ENCODE measurements around the gene GTF2A1L. TPM values are rescaled to one million over a fixed set of nuclear protein-coding genes. Genes with fewer than 3 reads are reported as not detected.

The GTF2A1L gene
- total and polyA plus RNA-seq, 10 of the 15 experiments (the other 5 are each of a cell fraction or from before 2014, with no cell fraction given), result not detected

GRCh38 chr2:48709096-48710034 lies 91.7 kb downstream of the GTF2A1L start:
- no TSS peak for BruUV-seq (replicated peaks)
- POLR2A ChIA-PET, result no interaction called here
- no peak overlapping the region for H3K27ac ChIP-seq (ENCODE audit: control insufficient read depth, insufficient read depth)
- CTCF ChIA-PET, result interaction anchor here (0.9 kb wide), 1 partner anchor 21 kb away, joined by 3 read pairs; no protein-coding TSS in a partner anchor
- WGBS (ENCODE audit: insufficient coverage, insufficient replicate concordance, low lambda C conversion rate, missing lambda C conversion rate), result 20% methylated on average over 7 of the region's 7 CpGs
- H3K4me1 ChIP-seq (ENCODE audit: control insufficient read depth, insufficient read depth, low read length), result no peaks in the 10 kb centered on the region
- H3K9me3 ChIP-seq (replicated peaks; ENCODE audit: control insufficient read depth, insufficient read depth, low read length), result no peaks in the 10 kb centered on the region
- RAD21 ChIA-PET (ENCODE audit: unreplicated experiment), result no interaction called here
- H3K27me3 ChIP-seq (replicated peaks in 1 of 2; ENCODE audit: control insufficient read depth in 2 of 2, insufficient read depth in 2 of 2, low read length in 1 of 2), result no peaks in the 10 kb centered on the region; a peak in 1 of 4 replicates
- TF ChIP-seq BRCA1 (IDR thresholded peaks at IDR 0.05; ENCODE audit: low read depth, low read length) (no peak), KLF5 (IDR thresholded peaks at IDR 0.05; ENCODE audit: partially characterized antibody) (no peak), NFXL1 (IDR thresholded peaks at IDR 0.05; ENCODE audit: borderline replicate concordance) (no peak), PAX8 (IDR thresholded peaks at IDR 0.05) (no peak), NR2C2 (IDR thresholded peaks at IDR 0.05; ENCODE audit: borderline replicate concordance, control insufficient read depth, insufficient read length, low read depth) (no peak), MXI1 (IDR thresholded peaks at IDR 0.05; ENCODE audit: low read depth, low read length) (no peak), ZBED1 (IDR thresholded peaks at IDR 0.05; ENCODE audit: borderline replicate concordance) (no peak), HDAC6 (IDR thresholded peaks at IDR 0.05; ENCODE audit: unreplicated experiment) (no peak), NRF1 (conservative IDR thresholded peaks at IDR 0.05; ENCODE audit: low read depth, low read length) (no peak), CREB1 (IDR thresholded peaks at IDR 0.05; ENCODE audit: low read depth) (no peak), EED (IDR thresholded peaks at IDR 0.05; ENCODE audit: low read depth) (no peak), RAD51 (IDR thresholded peaks at IDR 0.05) (no peak), JUND (IDR thresholded peaks at IDR 0.05; ENCODE audit: low read depth, low read length) (no peak), FOS (IDR thresholded peaks at IDR 0.05; ENCODE audit: borderline replicate concordance, extremely low read depth, insufficient read length) (no peak), TARDBP (IDR thresholded peaks at IDR 0.05; ENCODE audit: borderline replicate concordance) (no peak), NR2C1 (IDR thresholded peaks at IDR 0.05) (no peak), MTA2 (IDR thresholded peaks at IDR 0.05; ENCODE audit: low read depth) (no peak), ZNF217 (IDR thresholded peaks at IDR 0.05) (no peak)
- intact Hi-C loops (cut with micrococcal nuclease; ENCODE audit: unreplicated experiment) (no loop called here), in situ Hi-C loops (cut with MboI) (no loop called here)
- H3K36me3 ChIP-seq (ENCODE audit: control insufficient read depth in 2 of 2, insufficient read depth in 2 of 2, low read length in 1 of 2), result no peaks in the 10 kb centered on the region
- no peak for DNase-seq (ENCODE audit: low read depth, low spot score)
- H2AFZ ChIP-seq (ENCODE audit: control insufficient read depth, low read depth, low read length), result no peak overlapping the region
- no peak overlapping the region for H3K4me3 ChIP-seq
- SMC1A ChIA-PET (ENCODE audit: uncharacterized antibody, unreplicated experiment), result no interaction called here
- FAIRE-seq, result no peak
- no peaks in the 10 kb centered on the region for H3K79me2 ChIP-seq (ENCODE audit: control insufficient read depth, insufficient read depth, low read length)
- no peaks in the 10 kb centered on the region for H4K20me1 ChIP-seq (ENCODE audit: control insufficient read depth, insufficient read depth)
- ATAC-seq, result no peak
- no peak overlapping the region for H3K9ac ChIP-seq (ENCODE audit: control insufficient read depth, insufficient read depth, low read length)
- H3K4me2 ChIP-seq (ENCODE audit: control insufficient read depth, insufficient read depth), result no peak overlapping the region
